SK-N-SH (cell line): ENCODE results near the gene UBE3B. TPM values are rescaled to one million over a fixed set of nuclear protein-coding genes. Genes with fewer than 3 reads are reported as not detected.

Experiments
- CTCF ChIA-PET: fragments of 300-600, 350-600 bp; formaldehyde crosslinking; extraction: SDS; loops from one replicate; lab custom pipeline; 2021; lab: Yijun Ruan, JAX
- POLR2A ChIA-PET: fragments of 350-600 bp; sonication (Branson Sonifier 250); formaldehyde crosslinking; extraction: SDS; loops from one replicate; lab custom pipeline; 2020; ENCODE audit warnings: antibody characterized with exemption, inconsistent platforms; lab: Yijun Ruan, JAX
- DNase-seq: peaks from one replicate; pipeline ENCODE4 v3.0.0; 2012
- H2AFZ ChIP-seq: fragments of 200-600 bp; sonication (generic); 2 replicates; pipeline ENCODE4 v1.8.1; 2016; ENCODE audit warnings: antibody characterized with exemption, mild to moderate bottlenecking, low read depth
- H3F3A ChIP-seq: fragments of 200-600 bp; sonication (generic); replicated peaks from 2 replicates; pipeline ENCODE3; 2016; ENCODE audit warnings: antibody characterized with exemption, mild to moderate bottlenecking; ENCODE audit not compliant: insufficient read depth
- H3K27ac ChIP-seq, 2 experiments: fragments of 200-500 bp in 1 of 2; fragments of 200-600 bp in 1 of 2; sonication (Bioruptor generic) in 1 of 2; sonication (generic), shearing (Covaris generic) in 1 of 2; 2 replicates each; pipeline versions ENCODE4 v1.5.1 to v1.6.1; 2014 to 2016; ENCODE audit warnings: low read depth in 2 of 2, inconsistent platforms in 1 of 2, low read length in 1 of 2, mild to moderate bottlenecking in 1 of 2, mixed read lengths in 1 of 2
- H3K27me3 ChIP-seq: fragments of 200-600 bp; sonication (generic), shearing (Covaris generic); 2 replicates; pipeline ENCODE4 v1.6.1; 2016; ENCODE audit warnings: mixed run types; ENCODE audit not compliant: insufficient read depth
- H3K36me3 ChIP-seq, 2 experiments: fragments of 200-500 bp in 1 of 2; fragments of 200-600 bp in 1 of 2; sonication (Bioruptor generic) in 1 of 2; sonication (generic) in 1 of 2; replicated peaks in 1 of 2; 2 replicates each; pipeline versions ENCODE3 to v1.5.1; 2014 to 2016; ENCODE audit warnings: low read length in 1 of 2, mild to moderate bottlenecking in 1 of 2; ENCODE audit not compliant: insufficient read depth in 2 of 2, control insufficient read depth in 1 of 2
- H3K4me1 ChIP-seq, 2 experiments: fragments of 200-500 bp in 1 of 2; fragments of 200-600 bp in 1 of 2; sonication (Bioruptor generic) in 1 of 2; sonication (generic), shearing (Covaris generic) in 1 of 2; 2 replicates each; pipeline versions ENCODE4 v1.5.1 to v1.6.1; 2014 to 2016; ENCODE audit warnings: low read depth in 1 of 2, low read length in 1 of 2, mixed run types in 1 of 2; ENCODE audit not compliant: insufficient read depth in 2 of 2, control insufficient read depth in 1 of 2
- H3K4me2 ChIP-seq: fragments of 200-600 bp; sonication (generic), shearing (Covaris generic); 2 replicates; pipeline ENCODE4 v1.6.1; 2017; ENCODE audit warnings: mixed run types
- H3K4me3 ChIP-seq, 2 experiments: fragments of 200-500 bp in 1 of 2; fragments of 200-600 bp in 1 of 2; sonication (Bioruptor generic) in 1 of 2; sonication (generic), shearing (Covaris generic) in 1 of 2; 2 replicates each; pipeline versions ENCODE4 v1.5.1 to v1.8.1; 2014 to 2016; ENCODE audit warnings: low read depth in 2 of 2, inconsistent platforms in 1 of 2, low read length in 1 of 2, mild to moderate bottlenecking in 1 of 2, mixed read lengths in 1 of 2, moderate library complexity in 1 of 2
- H3K79me2 ChIP-seq: fragments of 200-600 bp; sonication (generic); 2 replicates; pipeline ENCODE4 v1.8.1; 2017; ENCODE audit warnings: mild to moderate bottlenecking; ENCODE audit not compliant: insufficient read depth
- H3K9ac ChIP-seq: fragments of 200-600 bp; sonication (generic); 2 replicates; pipeline ENCODE4 v1.6.1; 2017; ENCODE audit warnings: mixed run types
- H3K9me2 ChIP-seq: fragments of 200-600 bp; sonication (generic); 2 replicates; pipeline ENCODE4 v1.6.1; 2017; ENCODE audit warnings: mixed run types
- H3K9me3 ChIP-seq: fragments of 200-600 bp; sonication (generic); 2 replicates; pipeline ENCODE4 v1.6.1; 2017; ENCODE audit warnings: mixed run types, mild to moderate bottlenecking, moderate library complexity
- H4K20me1 ChIP-seq: fragments of 200-600 bp; sonication (generic); 2 replicates; pipeline ENCODE4 v1.6.1; 2017; ENCODE audit warnings: mild to moderate bottlenecking, mixed run types; ENCODE audit not compliant: insufficient read depth
- ELF1 ChIP-seq: IDR thresholded peaks from 2 replicates; pipeline ENCODE4 v1.4.0; 2012
- EP300 ChIP-seq, 2 experiments: IDR thresholded peaks; 2 replicates each; pipeline versions ENCODE4 v1.4.0 to v1.6.1; 2012; ENCODE audit warnings: borderline replicate concordance in 1 of 2, low read depth in 1 of 2, low read length in 1 of 2
- EZH2phosphoT487 ChIP-seq: fragments of 200-600 bp; sonication (generic); IDR thresholded peaks from 2 replicates; pipeline ENCODE4 v1.6.1; 2017; ENCODE audit warnings: low read depth, mixed run types, mild to moderate bottlenecking, antibody characterized with exemption, moderate library complexity, borderline replicate concordance
- FOSL2 ChIP-seq: IDR thresholded peaks from 2 replicates; pipeline ENCODE4 v1.4.0; 2012; ENCODE audit warnings: low read depth, mild to moderate bottlenecking, moderate library complexity, borderline replicate concordance
- FOXJ3 ChIP-seq: sonication (generic); formaldehyde crosslinking; IDR thresholded peaks from 2 replicates; pipeline ENCODE4 v1.5.1; 2020; ENCODE audit warnings: mild to moderate bottlenecking, missing genetic modification reagents
- FOXM1 ChIP-seq: IDR thresholded peaks from 2 replicates; pipeline ENCODE4 v1.4.0; 2012; ENCODE audit warnings: low read depth, mild to moderate bottlenecking
- GABPA ChIP-seq: IDR thresholded peaks from 2 replicates; pipeline ENCODE4 v1.4.0; 2012; ENCODE audit warnings: low read depth, mild to moderate bottlenecking
- IRF3 ChIP-seq: fragments of 150-350 bp; IDR thresholded peaks from 2 replicates; pipeline ENCODE4 v1.6.1; 2016; ENCODE audit warnings: mild to moderate bottlenecking, low read depth, low read length
- MEF2A ChIP-seq: IDR thresholded peaks from 2 replicates; pipeline ENCODE4 v1.4.0; 2012; ENCODE audit warnings: low read depth, borderline replicate concordance
- NFIC ChIP-seq: IDR thresholded peaks from 2 replicates; pipeline ENCODE4 v1.4.0; 2012; ENCODE audit warnings: borderline replicate concordance
- NRF1 ChIP-seq: IDR thresholded peaks from 2 replicates; pipeline ENCODE4 v1.6.1; 2012; ENCODE audit warnings: low read depth, mild to moderate bottlenecking, low read length
- POLR2AphosphoS5 ChIP-seq: IDR thresholded peaks from 2 replicates; pipeline ENCODE4 v1.6.1; 2012; ENCODE audit warnings: low read depth, low read length
- SIN3A ChIP-seq: IDR thresholded peaks from 2 replicates; pipeline ENCODE4 v1.6.1; 2012; ENCODE audit warnings: low read depth, mild to moderate bottlenecking, low read length, moderate library complexity, borderline replicate concordance
- SMC3 ChIP-seq: IDR thresholded peaks from 2 replicates; pipeline ENCODE4 v1.6.1; 2012; ENCODE audit warnings: low read depth, low read length, improper control_type of control experiment
- TAF1 ChIP-seq: IDR thresholded peaks from 2 replicates; pipeline ENCODE4 v1.6.1; 2012; ENCODE audit warnings: low read depth, mild to moderate bottlenecking, low read length, moderate library complexity, borderline replicate concordance
- TEAD4 ChIP-seq: IDR thresholded peaks from 2 replicates; pipeline ENCODE4 v1.4.0; 2012; ENCODE audit warnings: mild to moderate bottlenecking, borderline replicate concordance; ENCODE audit not compliant: insufficient read depth
- USF1 ChIP-seq: IDR thresholded peaks from 2 replicates; pipeline ENCODE4 v1.4.0; 2012; ENCODE audit warnings: low read depth, borderline replicate concordance
- YY1 ChIP-seq: IDR thresholded peaks from 2 replicates; pipeline ENCODE4 v1.4.0; 2012; ENCODE audit warnings: low read depth, mild to moderate bottlenecking
- WGBS: methylation state at CpG from one replicate; pipeline ENCODE4 v1.1.6; 2017; ENCODE audit warnings: low lambda C conversion rate; 5-methylcytosine and 5-hydroxymethylcytosine counted together
- polyA plus RNA-seq, 3 experiments: library from polyadenylated mRNA; depleted of rRNA; stranded (reverse); fragments of >200 nt; gene quantifications; 2 replicates each; pipeline ENCODE4 v1.2.3, GENCODE V29; 2012
- TF ChIP-seq, protein P1 (sequence below): IDR thresholded peaks from 2 replicates; pipeline ENCODE4 v1.4.0; 2012; ENCODE audit warnings: low read depth
- TF ChIP-seq, protein P2 (sequence below): IDR thresholded peaks from 2 replicates; pipeline ENCODE4 v1.6.1; 2012; ENCODE audit warnings: mild to moderate bottlenecking, low read depth, low read length, moderate library complexity

The UBE3B gene
- polyA plus RNA-seq, 1 of the 3 experiments (the other 2 are of a cell fraction) = 28.6 TPM

- H3K36me3 ChIP-seq = peaks cover 23 to 79% of the 10 kb centered on the region in 2 experiments
- WGBS = 78% methylated on average over 8 of the region's 8 CpGs
Measured at GRCh38 chr12:109513051-109513450, 35.6 kb downstream of the UBE3B start.

More at GRCh38 chr12:109513051-109513450, 35.6 kb downstream of the UBE3B start:
- Histone ChIP-seq H3K9me3 (no peaks in the 10 kb centered on the region), H2AFZ (no peak overlapping the region), H3K27me3 (no peaks in the 10 kb centered on the region), H3K79me2 (no peaks in the 10 kb centered on the region), H3F3A (no peaks in the 10 kb centered on the region), H3K4me2 (no peak overlapping the region), H3K9me2 (no peaks in the 10 kb centered on the region), H3K4me1 (no peaks in the 10 kb centered on the region; a peak in 1 of 4 replicates), H3K27ac (no peak overlapping the region), H3K4me3 (no peak overlapping the region), H3K9ac (no peak overlapping the region), H4K20me1 (no peaks in the 10 kb centered on the region)
- CTCF ChIA-PET = interaction anchor here (1.0 to 1.5 kb wide), 4 partner anchors 58 to 332 kb away, joined by 3 to 4 read pairs (median 3); no protein-coding TSS in a partner anchor
- TF ChIP-seq SIN3A (no peak), EZH2phosphoT487 (no peak), ELF1 (no peak), USF1 (no peak), TEAD4 (no peak), TAF1 (no peak), SMC3 (no peak), FOXJ3 (CRISPR knock-in tag) (no peak), IRF3 (no peak), GABPA (no peak), NFIC (no peak), FOXM1 (no peak), POLR2AphosphoS5 (no peak), FOSL2 (no peak), NRF1 (no peak), EP300 (IDR thresholded peaks at IDR 0.05; ENCODE audit: borderline replicate concordance in 1 of 2, low read depth in 1 of 2, low read length in 1 of 2) (no peak), YY1 (no peak), MEF2A (no peak)
- TF ChIP-seq, protein P1, sequence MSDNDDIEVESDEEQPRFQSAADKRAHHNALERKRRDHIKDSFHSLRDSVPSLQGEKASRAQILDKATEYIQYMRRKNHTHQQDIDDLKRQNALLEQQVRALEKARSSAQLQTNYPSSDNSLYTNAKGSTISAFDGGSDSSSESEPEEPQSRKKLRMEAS = no peak
- TF ChIP-seq, protein P2, sequence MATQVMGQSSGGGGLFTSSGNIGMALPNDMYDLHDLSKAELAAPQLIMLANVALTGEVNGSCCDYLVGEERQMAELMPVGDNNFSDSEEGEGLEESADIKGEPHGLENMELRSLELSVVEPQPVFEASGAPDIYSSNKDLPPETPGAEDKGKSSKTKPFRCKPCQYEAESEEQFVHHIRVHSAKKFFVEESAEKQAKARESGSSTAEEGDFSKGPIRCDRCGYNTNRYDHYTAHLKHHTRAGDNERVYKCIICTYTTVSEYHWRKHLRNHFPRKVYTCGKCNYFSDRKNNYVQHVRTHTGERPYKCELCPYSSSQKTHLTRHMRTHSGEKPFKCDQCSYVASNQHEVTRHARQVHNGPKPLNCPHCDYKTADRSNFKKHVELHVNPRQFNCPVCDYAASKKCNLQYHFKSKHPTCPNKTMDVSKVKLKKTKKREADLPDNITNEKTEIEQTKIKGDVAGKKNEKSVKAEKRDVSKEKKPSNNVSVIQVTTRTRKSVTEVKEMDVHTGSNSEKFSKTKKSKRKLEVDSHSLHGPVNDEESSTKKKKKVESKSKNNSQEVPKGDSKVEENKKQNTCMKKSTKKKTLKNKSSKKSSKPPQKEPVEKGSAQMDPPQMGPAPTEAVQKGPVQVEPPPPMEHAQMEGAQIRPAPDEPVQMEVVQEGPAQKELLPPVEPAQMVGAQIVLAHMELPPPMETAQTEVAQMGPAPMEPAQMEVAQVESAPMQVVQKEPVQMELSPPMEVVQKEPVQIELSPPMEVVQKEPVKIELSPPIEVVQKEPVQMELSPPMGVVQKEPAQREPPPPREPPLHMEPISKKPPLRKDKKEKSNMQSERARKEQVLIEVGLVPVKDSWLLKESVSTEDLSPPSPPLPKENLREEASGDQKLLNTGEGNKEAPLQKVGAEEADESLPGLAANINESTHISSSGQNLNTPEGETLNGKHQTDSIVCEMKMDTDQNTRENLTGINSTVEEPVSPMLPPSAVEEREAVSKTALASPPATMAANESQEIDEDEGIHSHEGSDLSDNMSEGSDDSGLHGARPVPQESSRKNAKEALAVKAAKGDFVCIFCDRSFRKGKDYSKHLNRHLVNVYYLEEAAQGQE = no peak
- POLR2A ChIA-PET = no interaction called here
- DNase-seq = no peak
